Small intestine (tissue), 7 donors: ENCODE measurements around the gene DGAT2L6. TPM values are rescaled to one million over a fixed set of nuclear protein-coding genes. Genes with fewer than 3 reads are reported as not detected.
"Not testable (repeated sequence)": the region's sequence is repeated elsewhere in the genome, so short reads cannot be mapped to it uniquely, and the experiment has no call there.

Experiments used
- DNase-seq, 2 donors: peaks; one replicate each; pipeline versions ENCODE4 v3.0.0 to v3.0.0-alpha.2; 2013
- FAIRE-seq: peaks from 2 replicates; lab custom pipeline; 2012; peaks lifted over from hg19 to GRCh38; lab: Jason Lieb, UNC
- H3K27ac ChIP-seq, 3 donors: one replicate each; pipeline ENCODE4 v1.5.1; 2013; ENCODE audit warnings: low read length in 2 of 3, mild to moderate bottlenecking in 2 of 3, control low read depth in 1 of 3, inconsistent platforms in 1 of 3, low read depth in 1 of 3, moderate library complexity in 1 of 3
- H3K27me3 ChIP-seq, 3 donors: one replicate each; pipeline ENCODE4 v1.6.1; 2013; ENCODE audit warnings: low read length in 3 of 3, inconsistent platforms in 1 of 3; ENCODE audit not compliant: control insufficient read depth in 3 of 3, insufficient read depth in 3 of 3
- H3K36me3 ChIP-seq, 3 donors: one replicate each; pipeline ENCODE4 v1.6.1; 2013; ENCODE audit warnings: low read length in 3 of 3, inconsistent platforms in 1 of 3, low read depth in 1 of 3, mild to moderate bottlenecking in 1 of 3, moderate library complexity in 1 of 3; ENCODE audit not compliant: control insufficient read depth in 3 of 3, insufficient read depth in 2 of 3
- H3K4me1 ChIP-seq, 3 donors: one replicate each; pipeline ENCODE4 v1.6.1; 2013; ENCODE audit warnings: low read length in 2 of 3, inconsistent platforms in 1 of 3, low read depth in 1 of 3, mild to moderate bottlenecking in 1 of 3, moderate library complexity in 1 of 3; ENCODE audit not compliant: control insufficient read depth in 3 of 3, insufficient read depth in 2 of 3
- H3K4me3 ChIP-seq, 3 donors: one replicate each; pipeline ENCODE4 v1.5.1; 2013; ENCODE audit warnings: low read length in 3 of 3, control low read depth in 1 of 3, inconsistent platforms in 1 of 3, low read depth in 1 of 3, mild to moderate bottlenecking in 1 of 3, moderate library complexity in 1 of 3
- H3K9me3 ChIP-seq, 2 donors: one replicate each; pipeline ENCODE4 v1.6.1; 2013; ENCODE audit warnings: low read depth in 1 of 2, low read length in 1 of 2; ENCODE audit not compliant: control insufficient read depth in 2 of 2, insufficient read depth in 1 of 2
- WGBS, 3 donors: extraction: QIAGEN DNeasy Blood & Tissue Kit; methylation state at CpG; one replicate each; pipeline ENCODE4 v1.1.7; 2013; 5-methylcytosine and 5-hydroxymethylcytosine counted together
- polyA plus RNA-seq, 4 donors: library from polyadenylated mRNA; stranded (reverse) in 3 of 4; unstranded in 1 of 4; fragments of 200-250 nt in 3 of 4; fragments of 120-200 nt in 1 of 4; gene quantifications; one replicate each; pipeline versions ENCODE4 v1.2.1 to v1.2.3, GENCODE V29; 2013
- donor health status: healthy with polysubstance abuse.
- donor health status: control.
- donor health status: control.
- donor health status: Bipolar disorder and iron deficiency.
- donor health status: healthy.

Gene DGAT2L6
- polyA plus RNA-seq, 4 donors = 0.06 TPM; not detected in 3

- FAIRE-seq (no peak), DNase-seq (no peak)
- Histone ChIP-seq H3K27ac (peak overlapping the region in 1 of 3 donors; percentile 57), H3K4me1 (no peaks in the 10 kb centered on the region), H3K9me3 (no peaks in the 10 kb centered on the region), H3K36me3 (no peaks in the 10 kb centered on the region), H3K27me3 (no peaks in the 10 kb centered on the region), H3K4me3 (no peak overlapping the region)
- WGBS, 3 donors = 28 to 57% (median 34%) methylated on average over 4 of the region's 4 CpGs
Measured at GRCh38 chrX:70174754-70175153, 2.5 kb upstream of the DGAT2L6 start.

GRCh38 chrX:70175338-70175737 is 1.9 kb upstream of the DGAT2L6 start:
- DNase-seq = no peak
- Histone ChIP-seq H3K9me3 (no peaks in the 10 kb centered on the region), H3K36me3 (no peaks in the 10 kb centered on the region), H3K27ac (no peak overlapping the region), H3K27me3 (no peaks in the 10 kb centered on the region), H3K4me3 (no peak overlapping the region), H3K4me1 (no peaks in the 10 kb centered on the region)
- FAIRE-seq = no peak
- WGBS, 3 donors = 76 to 98% (median 86%) methylated on average over 5 to 7 of the region's 7 CpGs

GRCh38 chrX:70183091-70183490 is 5.8 kb downstream of the DGAT2L6 start:
- Histone ChIP-seq H3K4me1 (no peaks in the 10 kb centered on the region), H3K27me3 (no peaks in the 10 kb centered on the region), H3K4me3 (no peak overlapping the region), H3K36me3 (no peaks in the 10 kb centered on the region), H3K9me3 (no peaks in the 10 kb centered on the region), H3K27ac (no peak overlapping the region)
- DNase-seq = no peak
- WGBS, 3 donors = 72 to 80% (median 76%) methylated on average over 5 of the region's 5 CpGs
- FAIRE-seq = no peak

GRCh38 chrX:70190225-70190624 is 12.9 kb downstream of the DGAT2L6 start:
- Histone ChIP-seq H3K27me3 (no peaks in the 10 kb centered on the region), H3K9me3 (no peaks in the 10 kb centered on the region), H3K36me3 (no peaks in the 10 kb centered on the region), H3K4me3 (no peak overlapping the region), H3K27ac (no peak overlapping the region), H3K4me1 (no peaks in the 10 kb centered on the region)
- DNase-seq = no peak
- FAIRE-seq = no peak

- no peaks in the 10 kb centered on the region for H3K9me3 ChIP-seq
- H3K4me3 ChIP-seq = no peak overlapping the region
- WGBS, 3 donors = 7 to 18% (median 11%) methylated on average over 12 of the region's 12 CpGs
- DNase-seq (peak; percentile 62), FAIRE-seq (peak; percentile 19)
- no peaks in the 10 kb centered on the region for H3K36me3 ChIP-seq
- H3K27me3 ChIP-seq = no peaks in the 10 kb centered on the region
- no peaks in the 10 kb centered on the region for H3K4me1 ChIP-seq
- no peak overlapping the region for H3K27ac ChIP-seq
Measured at GRCh38 chrX:70196961-70197720, 19.9 kb downstream of the DGAT2L6 start.

GRCh38 chrX:70201732-70202131 is 24.4 kb downstream of the DGAT2L6 start:
- Histone ChIP-seq H3K36me3 (no peaks in the 10 kb centered on the region), H3K9me3 (no peaks in the 10 kb centered on the region), H3K4me3 (no peak overlapping the region), H3K4me1 (no peaks in the 10 kb centered on the region), H3K27ac (no peak overlapping the region), H3K27me3 (no peaks in the 10 kb centered on the region)
- WGBS, 3 donors = 72 to 81% (median 78%) methylated on average over 5 of the region's 5 CpGs
- FAIRE-seq (no peak), DNase-seq (no peak)

GRCh38 chrX:70208479-70208878 is 31.2 kb downstream of the DGAT2L6 start:
- H3K27ac ChIP-seq = no peak overlapping the region
- DNase-seq (no peak), FAIRE-seq (no peak)
- H3K4me1 ChIP-seq = no peaks in the 10 kb centered on the region
- H3K36me3 ChIP-seq = no peaks in the 10 kb centered on the region
- H3K9me3 ChIP-seq = no peaks in the 10 kb centered on the region
- no peaks in the 10 kb centered on the region for H3K27me3 ChIP-seq
- no peak overlapping the region for H3K4me3 ChIP-seq

- not testable (repeated sequence) for H3K27me3 ChIP-seq, DNase-seq, H3K27ac ChIP-seq, H3K9me3 ChIP-seq, H3K36me3 ChIP-seq, H3K4me1 ChIP-seq, FAIRE-seq, H3K4me3 ChIP-seq
- 54 to 69% (median 55%) methylated on average over 6 of the region's 6 CpGs for WGBS, 3 donors
Measured at GRCh38 chrX:70209570-70209969, 32.3 kb downstream of the DGAT2L6 start.
